MM.1S (cell line): Measurements from ENCODE around the gene THOP1.

ENCODE experiments used
- DNase-seq: peaks from one replicate; pipeline ENCODE4 v3.0.0-alpha.2; 2015
- H2AFZ ChIP-seq: fragments of 300-600 bp; sonication (generic); 2 replicates; pipeline ENCODE4 v1.6.0; 2016; ENCODE audit warnings: antibody characterized with exemption, low read length
- H3F3A ChIP-seq: fragments of 300-600 bp; sonication (generic); 2 replicates; pipeline ENCODE4 v1.6.1; 2016; ENCODE audit warnings: mild to moderate bottlenecking, antibody characterized with exemption, low read length, moderate library complexity, mixed read lengths; ENCODE audit not compliant: insufficient read depth
- H3K27ac ChIP-seq: fragments of 300-600 bp; sonication (generic); 2 replicates; pipeline ENCODE4 v1.5.1; 2016; ENCODE audit warnings: mild to moderate bottlenecking, low read length
- H3K27me3 ChIP-seq: fragments of 300-600 bp; sonication (generic); replicated peaks from 2 replicates; pipeline ENCODE4 v1.6.0; 2016; ENCODE audit warnings: low read length; ENCODE audit not compliant: insufficient read depth
- H3K36me3 ChIP-seq: fragments of 300-600 bp; sonication (generic); replicated peaks from 2 replicates; pipeline ENCODE4 v1.6.1; 2016; ENCODE audit warnings: mild to moderate bottlenecking, low read length, mixed read lengths; ENCODE audit not compliant: insufficient read depth
- H3K4me1 ChIP-seq: fragments of 300-600 bp; sonication (generic); 2 replicates; pipeline ENCODE4 v1.6.1; 2016; ENCODE audit warnings: low read length, mixed read lengths
- H3K4me2 ChIP-seq: fragments of 300-600 bp; sonication (generic); 2 replicates; pipeline ENCODE4 v1.6.0; 2016; ENCODE audit warnings: low read depth, low read length
- H3K4me3 ChIP-seq: fragments of 300-600 bp; sonication (generic); 2 replicates; pipeline ENCODE4 v1.5.1; 2016; ENCODE audit warnings: low read length, mixed read lengths
- H3K79me2 ChIP-seq: fragments of 300-600 bp; sonication (generic); 2 replicates; pipeline ENCODE4 v1.6.1; 2016; ENCODE audit warnings: mixed run types, low read length, mixed read lengths
- H3K9ac ChIP-seq: fragments of 300-600 bp; sonication (generic); 2 replicates; pipeline ENCODE4 v1.6.1; 2016; ENCODE audit warnings: low read length, mixed read lengths
- H3K9me2 ChIP-seq: fragments of 300-600 bp; sonication (generic); replicated peaks from 2 replicates; pipeline ENCODE4 v1.6.1; 2016; ENCODE audit warnings: mild to moderate bottlenecking, low read length, mixed read lengths; ENCODE audit not compliant: insufficient read depth
- H3K9me3 ChIP-seq: fragments of 300-600 bp; sonication (generic); replicated peaks from 2 replicates; pipeline ENCODE4 v1.6.1; 2016; ENCODE audit warnings: mild to moderate bottlenecking, low read length, mixed read lengths; ENCODE audit not compliant: insufficient read depth
- H4K20me1 ChIP-seq: fragments of 300-600 bp; sonication (generic); 2 replicates; pipeline ENCODE4 v1.6.1; 2016; ENCODE audit warnings: mild to moderate bottlenecking, low read length, moderate library complexity, mixed read lengths; ENCODE audit not compliant: insufficient read depth
- CTCF ChIP-seq: fragments of 300-600 bp; sonication (generic); IDR thresholded peaks from 2 replicates; pipeline ENCODE4 v1.5.1; 2016; ENCODE audit warnings: antibody characterized with exemption, low read length, mixed read lengths
- EZH2 ChIP-seq: fragments of 300-600 bp; sonication (generic); optimal IDR thresholded peaks from 2 replicates; pipeline ENCODE3; 2017; ENCODE audit warnings: low read depth, mild to moderate bottlenecking, antibody characterized with exemption, low read length, mixed read lengths
- EZH2phosphoT487 ChIP-seq: fragments of 300-600 bp; sonication (generic); IDR thresholded peaks from 2 replicates; pipeline ENCODE4 v1.6.1; 2018; ENCODE audit warnings: antibody characterized with exemption, low read length

The THOP1 gene

DNA sequence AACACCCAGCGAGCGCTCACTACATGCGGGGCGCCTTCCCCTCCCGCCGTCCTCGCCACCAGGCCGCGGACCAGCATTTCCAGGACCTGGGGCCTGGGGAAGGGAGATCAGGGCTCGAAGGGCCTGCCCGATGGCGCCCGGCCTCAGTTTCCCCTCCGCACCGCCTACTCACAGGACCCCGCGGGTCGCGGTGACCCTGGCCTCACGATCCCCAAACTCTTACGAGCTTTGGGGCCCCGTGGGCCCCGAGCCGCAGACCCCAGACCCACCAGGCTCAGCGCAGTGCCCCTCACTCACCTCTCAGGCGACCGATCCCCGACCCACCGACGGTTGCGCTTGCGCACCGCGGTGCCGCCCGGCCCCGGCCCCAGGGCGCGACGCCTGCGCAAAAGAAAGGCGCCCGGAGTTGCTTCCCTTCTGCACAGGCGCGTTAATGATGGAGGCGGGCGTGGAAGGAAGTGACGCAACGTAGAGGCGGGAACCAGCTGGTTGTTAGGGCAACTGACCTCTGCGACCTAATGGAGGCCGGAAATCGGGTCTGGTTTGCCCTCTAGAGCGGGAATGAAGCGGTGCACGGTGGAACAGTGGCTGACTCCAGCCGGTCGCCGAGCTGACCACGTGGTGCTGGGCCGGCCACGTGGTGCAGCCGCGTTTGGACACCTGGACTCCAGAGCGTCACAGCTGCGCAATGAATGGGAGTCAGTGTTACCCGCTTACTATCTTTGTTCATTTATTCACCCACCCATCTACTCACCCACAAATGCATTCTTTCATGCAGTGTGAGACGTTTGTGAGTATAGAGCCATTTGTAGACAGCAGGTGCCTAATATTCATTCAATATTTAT is 2.1 kb upstream of the THOP1 start, which contains the start of gene SGTA:
SGTA (minus strand) TSS at position 338 of the 845 bp plus-strand sequence. CDS start 14,205 bp downstream, outside the sequence.
- peak within 1 kb of the TSS; percentile 80 for H3K27ac ChIP-seq
- H3K9me2 ChIP-seq, result no peaks in the 10 kb centered on the region
- H3K4me1 ChIP-seq, result peaks cover 24% of the 10 kb centered on the region
- H2AFZ ChIP-seq, result peak within 1 kb of the TSS; percentile 57
- peak within 1 kb of the TSS; percentile 81 for H3K4me2 ChIP-seq
- H3K79me2 ChIP-seq, result peaks cover 77% of the 10 kb centered on the region
- H3F3A ChIP-seq, result peaks cover 15% of the 10 kb centered on the region
- peak within 1 kb of the TSS; percentile 81 for H3K4me3 ChIP-seq
- H3K36me3 ChIP-seq, result no peaks in the 10 kb centered on the region
- H3K9me3 ChIP-seq, result no peaks in the 10 kb centered on the region
- TF ChIP-seq EZH2, result no peak
- TF ChIP-seq CTCF, result peak; percentile 54
- H3K9ac ChIP-seq, result peak within 1 kb of the TSS; percentile 91
- peaks cover 10% of the 10 kb centered on the region; the same call in 1 of the 2 replicates for H4K20me1 ChIP-seq
- no peaks in the 10 kb centered on the region for H3K27me3 ChIP-seq
- peak; percentile 100 for DNase-seq

DNA sequence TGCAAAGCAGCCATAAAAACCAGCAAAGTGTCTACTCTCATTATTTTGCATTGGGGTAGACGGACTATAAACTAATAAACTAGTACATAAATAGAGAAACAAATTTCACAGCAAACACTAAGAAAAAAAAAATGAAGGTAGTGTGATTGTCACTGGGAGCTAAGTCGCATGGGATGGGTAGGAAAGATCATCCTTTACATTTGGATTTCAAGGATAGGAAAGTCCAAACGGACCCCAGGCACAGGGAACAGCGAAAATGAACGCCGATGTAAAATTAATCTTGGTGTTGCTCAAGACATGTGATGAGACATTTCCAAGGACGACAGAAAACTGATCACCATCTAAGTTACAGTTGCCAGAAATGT is 1.5 kb upstream of the THOP1 start:
- Histone ChIP-seq H2AFZ (peak overlapping the region; percentile 31), H3K9me3 (no peaks in the 10 kb centered on the region), H3K27me3 (no peaks in the 10 kb centered on the region), H3K36me3 (no peaks in the 10 kb centered on the region), H3K4me1 (peaks cover 24% of the 10 kb centered on the region), H3K9me2 (no peaks in the 10 kb centered on the region), H3F3A (peaks cover 15% of the 10 kb centered on the region), H4K20me1 (peaks cover 10% of the 10 kb centered on the region; the same call in 1 of the 2 replicates), H3K9ac (peak overlapping the region; percentile 15; the same call in 1 of the 2 replicates), H3K4me3 (peak overlapping the region; percentile 1; the same call in 1 of the 2 replicates), H3K27ac (peak overlapping the region; percentile 80), H3K79me2 (peaks cover 77% of the 10 kb centered on the region), H3K4me2 (peak overlapping the region; percentile 54)
- DNase-seq, result peak; percentile 12
- TF ChIP-seq CTCF, result no peak
- no peak for TF ChIP-seq EZH2
- no peak for TF ChIP-seq EZH2phosphoT487

- H3K9me3 ChIP-seq, result no peaks in the 10 kb centered on the region
- no peak overlapping the region for H3K27ac ChIP-seq
- no peaks in the 10 kb centered on the region for H3K9me2 ChIP-seq
- no peaks in the 10 kb centered on the region for H3K36me3 ChIP-seq
- no peak overlapping the region for H2AFZ ChIP-seq
- H3K9ac ChIP-seq, result no peak overlapping the region
- H4K20me1 ChIP-seq, result no peaks in the 10 kb centered on the region
- H3K4me3 ChIP-seq, result no peak overlapping the region
- H3F3A ChIP-seq, result peaks cover 15% of the 10 kb centered on the region
- DNase-seq, result no peak
- H3K4me1 ChIP-seq, result peaks cover 14% of the 10 kb centered on the region
- H3K79me2 ChIP-seq, result peaks cover 75% of the 10 kb centered on the region
- TF ChIP-seq EZH2 (no peak), CTCF (no peak), EZH2phosphoT487 (no peak)
- no peaks in the 10 kb centered on the region for H3K27me3 ChIP-seq
- no peak overlapping the region for H3K4me2 ChIP-seq
These were observed 1.8 kb downstream of the THOP1 start for GRCh38 chr19:2787115-2787514.
